HepG2 (cell line): ENCODE results near the gene MMS19. TPM values are rescaled to one million over a fixed set of nuclear protein-coding genes. Genes with fewer than 3 reads are reported as not detected.

ENCODE experiments used
- FOSL2 ChIP-seq: sonication (generic); formaldehyde crosslinking; IDR thresholded peaks from 2 replicates; pipeline ENCODE4 v1.4.0; 2020; ENCODE audit warnings: missing genetic modification reagents
- GATAD2A ChIP-seq: IDR thresholded peaks from 2 replicates; pipeline ENCODE4 v1.6.1; 2016
- HDAC2 ChIP-seq: sonication (generic); formaldehyde crosslinking; IDR thresholded peaks from 2 replicates; pipeline ENCODE4 v1.4.0; 2020; ENCODE audit warnings: missing genetic modification reagents
- HOXA9 ChIP-seq: sonication (generic); formaldehyde crosslinking; IDR thresholded peaks from 2 replicates; pipeline ENCODE4 v1.8.1; 2022; ENCODE audit warnings: missing genetic modification reagents, mild to moderate bottlenecking, moderate library complexity, borderline replicate concordance
- ISL2 ChIP-seq: sonication (generic); formaldehyde crosslinking; IDR thresholded peaks from 2 replicates; pipeline ENCODE4 v1.5.0; 2020; ENCODE audit warnings: missing genetic modification reagents
- KLF6 ChIP-seq: IDR thresholded peaks from 2 replicates; pipeline ENCODE4 v1.8.0; 2016; ENCODE audit warnings: missing biosample characterization, missing genetic modification reagents
- MATR3 ChIP-seq: sonication (generic); formaldehyde crosslinking; IDR thresholded peaks from 2 replicates; pipeline ENCODE4 v1.4.0; 2020; ENCODE audit warnings: missing genetic modification reagents
- MTF1 ChIP-seq: sonication (generic); formaldehyde crosslinking; IDR thresholded peaks from 2 replicates; pipeline ENCODE4 v1.5.0; 2020; ENCODE audit warnings: missing genetic modification reagents
- RBAK ChIP-seq: sonication (generic); formaldehyde crosslinking; IDR thresholded peaks from 2 replicates; pipeline ENCODE4 v1.5.1; 2020; ENCODE audit warnings: mild to moderate bottlenecking, missing genetic modification reagents
- SMARCE1 ChIP-seq: fragments of 450-650 bp; IDR thresholded peaks from 2 replicates; pipeline ENCODE4 v1.6.1; 2017; ENCODE audit warnings: borderline replicate concordance
- ZNF20 ChIP-seq: sonication (generic); formaldehyde crosslinking; IDR thresholded peaks from 2 replicates; pipeline ENCODE4 v1.4.0; 2020; ENCODE audit warnings: mild to moderate bottlenecking, moderate library complexity, missing genetic modification reagents
- ZNF274 ChIP-seq: sonication (generic); formaldehyde crosslinking; IDR thresholded peaks from 2 replicates; pipeline ENCODE4 v1.5.1; 2020; ENCODE audit warnings: mild to moderate bottlenecking, missing genetic modification reagents
- ZNF766 ChIP-seq: sonication (generic); formaldehyde crosslinking; IDR thresholded peaks from 2 replicates; pipeline ENCODE4 v1.5.0; 2020; ENCODE audit warnings: missing genetic modification reagents, borderline replicate concordance
- ZNF782 ChIP-seq: sonication (generic); formaldehyde crosslinking; IDR thresholded peaks from 2 replicates; pipeline ENCODE4 v1.4.0; 2020; ENCODE audit warnings: missing genetic modification reagents, mild to moderate bottlenecking, borderline replicate concordance
- ZSCAN29 ChIP-seq: sonication (generic); formaldehyde crosslinking; conservative IDR thresholded peaks from 2 replicates; pipeline ENCODE4 v1.4.0; 2020; ENCODE audit warnings: mild to moderate bottlenecking, missing genetic modification reagents
- polyA plus RNA-seq, 8 experiments: library from polyadenylated mRNA; depleted of rRNA in 3 of 8; stranded (reverse) in 7 of 8; unstranded in 1 of 8; fragments of >200 nt; fragmentation: Illumina TruSeq in 4 of 8; extraction: Trizol in 4 of 8; gene quantifications; 2 replicates each; pipeline versions ENCODE4 v1.2.1 to v1.2.3, GENCODE V29; 2011 to 2016; ENCODE audit warnings: low read depth in 4 of 8, missing spikeins in 1 of 8, mixed read lengths in 1 of 8; ENCODE audit not compliant: insufficient read depth in 1 of 8
- total RNA-seq, 5 experiments: library from RNA; depleted of rRNA; stranded (reverse); fragments of >200 nt; fragmentation: Illumina TruSeq; extraction: Trizol; gene quantifications; 2 replicates each; pipeline ENCODE4 v1.2.3, GENCODE V29; 2016; ENCODE audit warnings: low read depth in 1 of 5
- TF ChIP-seq, protein P1 (sequence below): sonication (generic); formaldehyde crosslinking; IDR thresholded peaks from 2 replicates; pipeline ENCODE4 v1.4.0; 2020; ENCODE audit warnings: missing genetic modification reagents, mild to moderate bottlenecking, borderline replicate concordance
- TF ChIP-seq, protein P2 (sequence below): sonication (generic); formaldehyde crosslinking; IDR thresholded peaks from 2 replicates; pipeline ENCODE4 v1.5.0; 2020; ENCODE audit warnings: mild to moderate bottlenecking, missing genetic modification reagents, moderate library complexity
- TF ChIP-seq, protein P3 (sequence below): sonication (generic); formaldehyde crosslinking; IDR thresholded peaks from 2 replicates; pipeline ENCODE4 v1.4.0; 2020; ENCODE audit warnings: missing genetic modification reagents, borderline replicate concordance
- TF ChIP-seq, protein P4 (sequence below), 2 experiments: sonication (generic) in 1 of 2; formaldehyde crosslinking in 1 of 2; IDR thresholded peaks; 2 replicates each; pipeline versions ENCODE4 v1.4.0 to v1.6.1; 2016 to 2020; ENCODE audit warnings: borderline replicate concordance in 1 of 2, low read depth in 1 of 2, mild to moderate bottlenecking in 1 of 2, missing genetic modification reagents in 1 of 2

MMS19 gene
- total and polyA plus RNA-seq, 2 of the 13 experiments (the other 11 are each of a cell fraction or from before 2014, with no cell fraction given), result 76.4 to 107 TPM

DNA sequence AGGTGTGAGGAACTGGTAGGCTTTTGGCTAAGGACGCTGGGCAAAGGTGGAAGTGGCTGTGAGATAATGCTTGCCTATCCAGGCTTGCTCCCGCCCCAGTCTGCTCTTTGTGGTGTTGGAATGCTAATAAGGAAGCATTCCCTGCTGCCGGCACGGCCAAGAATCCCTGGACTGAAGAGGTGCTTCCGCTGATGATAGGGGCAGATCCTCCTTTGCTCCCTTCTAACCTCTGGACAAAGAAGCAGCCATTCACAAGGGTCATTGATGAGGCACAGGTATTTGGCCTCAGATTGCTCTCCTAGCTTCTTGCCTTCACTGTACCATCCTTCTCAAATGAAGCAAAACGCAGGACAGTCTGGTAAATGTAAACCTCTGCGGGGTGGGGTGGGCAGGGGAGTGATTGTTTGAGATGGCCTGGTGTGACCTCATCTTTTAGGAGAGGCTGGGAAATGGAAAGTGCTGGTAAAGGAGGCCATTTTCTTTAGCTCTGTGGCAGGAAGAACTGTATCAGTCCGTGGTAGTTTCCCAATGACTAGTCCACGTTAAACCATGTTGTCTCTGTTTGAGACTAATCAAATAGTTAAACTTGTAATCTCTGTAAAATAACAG, 70.5 kb downstream of the MMS19 start (continued):
- TF ChIP-seq, protein P1, sequence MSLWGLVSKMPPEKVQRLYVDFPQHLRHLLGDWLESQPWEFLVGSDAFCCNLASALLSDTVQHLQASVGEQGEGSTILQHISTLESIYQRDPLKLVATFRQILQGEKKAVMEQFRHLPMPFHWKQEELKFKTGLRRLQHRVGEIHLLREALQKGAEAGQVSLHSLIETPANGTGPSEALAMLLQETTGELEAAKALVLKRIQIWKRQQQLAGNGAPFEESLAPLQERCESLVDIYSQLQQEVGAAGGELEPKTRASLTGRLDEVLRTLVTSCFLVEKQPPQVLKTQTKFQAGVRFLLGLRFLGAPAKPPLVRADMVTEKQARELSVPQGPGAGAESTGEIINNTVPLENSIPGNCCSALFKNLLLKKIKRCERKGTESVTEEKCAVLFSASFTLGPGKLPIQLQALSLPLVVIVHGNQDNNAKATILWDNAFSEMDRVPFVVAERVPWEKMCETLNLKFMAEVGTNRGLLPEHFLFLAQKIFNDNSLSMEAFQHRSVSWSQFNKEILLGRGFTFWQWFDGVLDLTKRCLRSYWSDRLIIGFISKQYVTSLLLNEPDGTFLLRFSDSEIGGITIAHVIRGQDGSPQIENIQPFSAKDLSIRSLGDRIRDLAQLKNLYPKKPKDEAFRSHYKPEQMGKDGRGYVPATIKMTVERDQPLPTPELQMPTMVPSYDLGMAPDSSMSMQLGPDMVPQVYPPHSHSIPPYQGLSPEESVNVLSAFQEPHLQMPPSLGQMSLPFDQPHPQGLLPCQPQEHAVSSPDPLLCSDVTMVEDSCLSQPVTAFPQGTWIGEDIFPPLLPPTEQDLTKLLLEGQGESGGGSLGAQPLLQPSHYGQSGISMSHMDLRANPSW (CRISPR knock-in tag), result no peak
- TF ChIP-seq RBAK (CRISPR knock-in tag) (no peak), ISL2 (CRISPR knock-in tag) (no peak), ZNF274 (CRISPR knock-in tag) (no peak), ZNF20 (CRISPR knock-in tag) (no peak), FOSL2 (no peak), ZNF782 (CRISPR knock-in tag) (no peak), KLF6 (no peak), HOXA9 (CRISPR knock-in tag) (no peak), SMARCE1 (no peak), GATAD2A (CRISPR knock-in tag) (no peak), HDAC2 (peak; percentile 7; the same call in 1 of the 2 replicates), MATR3 (CRISPR knock-in tag) (no peak), ZNF766 (CRISPR knock-in tag) (no peak), MTF1 (CRISPR knock-in tag) (no peak), ZSCAN29 (CRISPR knock-in tag) (no peak)
- TF ChIP-seq, protein P2, sequence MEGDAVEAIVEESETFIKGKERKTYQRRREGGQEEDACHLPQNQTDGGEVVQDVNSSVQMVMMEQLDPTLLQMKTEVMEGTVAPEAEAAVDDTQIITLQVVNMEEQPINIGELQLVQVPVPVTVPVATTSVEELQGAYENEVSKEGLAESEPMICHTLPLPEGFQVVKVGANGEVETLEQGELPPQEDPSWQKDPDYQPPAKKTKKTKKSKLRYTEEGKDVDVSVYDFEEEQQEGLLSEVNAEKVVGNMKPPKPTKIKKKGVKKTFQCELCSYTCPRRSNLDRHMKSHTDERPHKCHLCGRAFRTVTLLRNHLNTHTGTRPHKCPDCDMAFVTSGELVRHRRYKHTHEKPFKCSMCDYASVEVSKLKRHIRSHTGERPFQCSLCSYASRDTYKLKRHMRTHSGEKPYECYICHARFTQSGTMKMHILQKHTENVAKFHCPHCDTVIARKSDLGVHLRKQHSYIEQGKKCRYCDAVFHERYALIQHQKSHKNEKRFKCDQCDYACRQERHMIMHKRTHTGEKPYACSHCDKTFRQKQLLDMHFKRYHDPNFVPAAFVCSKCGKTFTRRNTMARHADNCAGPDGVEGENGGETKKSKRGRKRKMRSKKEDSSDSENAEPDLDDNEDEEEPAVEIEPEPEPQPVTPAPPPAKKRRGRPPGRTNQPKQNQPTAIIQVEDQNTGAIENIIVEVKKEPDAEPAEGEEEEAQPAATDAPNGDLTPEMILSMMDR, result no peak
- TF ChIP-seq, protein P3, sequence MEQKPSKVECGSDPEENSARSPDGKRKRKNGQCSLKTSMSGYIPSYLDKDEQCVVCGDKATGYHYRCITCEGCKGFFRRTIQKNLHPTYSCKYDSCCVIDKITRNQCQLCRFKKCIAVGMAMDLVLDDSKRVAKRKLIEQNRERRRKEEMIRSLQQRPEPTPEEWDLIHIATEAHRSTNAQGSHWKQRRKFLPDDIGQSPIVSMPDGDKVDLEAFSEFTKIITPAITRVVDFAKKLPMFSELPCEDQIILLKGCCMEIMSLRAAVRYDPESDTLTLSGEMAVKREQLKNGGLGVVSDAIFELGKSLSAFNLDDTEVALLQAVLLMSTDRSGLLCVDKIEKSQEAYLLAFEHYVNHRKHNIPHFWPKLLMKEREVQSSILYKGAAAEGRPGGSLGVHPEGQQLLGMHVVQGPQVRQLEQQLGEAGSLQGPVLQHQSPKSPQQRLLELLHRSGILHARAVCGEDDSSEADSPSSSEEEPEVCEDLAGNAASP, result peak; percentile 70; the same call in 1 of the 2 replicates
- TF ChIP-seq, protein P4, sequence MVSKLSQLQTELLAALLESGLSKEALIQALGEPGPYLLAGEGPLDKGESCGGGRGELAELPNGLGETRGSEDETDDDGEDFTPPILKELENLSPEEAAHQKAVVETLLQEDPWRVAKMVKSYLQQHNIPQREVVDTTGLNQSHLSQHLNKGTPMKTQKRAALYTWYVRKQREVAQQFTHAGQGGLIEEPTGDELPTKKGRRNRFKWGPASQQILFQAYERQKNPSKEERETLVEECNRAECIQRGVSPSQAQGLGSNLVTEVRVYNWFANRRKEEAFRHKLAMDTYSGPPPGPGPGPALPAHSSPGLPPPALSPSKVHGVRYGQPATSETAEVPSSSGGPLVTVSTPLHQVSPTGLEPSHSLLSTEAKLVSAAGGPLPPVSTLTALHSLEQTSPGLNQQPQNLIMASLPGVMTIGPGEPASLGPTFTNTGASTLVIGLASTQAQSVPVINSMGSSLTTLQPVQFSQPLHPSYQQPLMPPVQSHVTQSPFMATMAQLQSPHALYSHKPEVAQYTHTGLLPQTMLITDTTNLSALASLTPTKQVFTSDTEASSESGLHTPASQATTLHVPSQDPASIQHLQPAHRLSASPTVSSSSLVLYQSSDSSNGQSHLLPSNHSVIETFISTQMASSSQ (IDR thresholded peaks at IDR 0.05; ENCODE audit: low read depth), result no peak
- TF ChIP-seq, protein P4 (CRISPR knock-in tag; IDR thresholded peaks at IDR 0.05; ENCODE audit: borderline replicate concordance), result no peak
